HCT116 (cell line): ENCODE measurements around the gene FA2H. TPM values are rescaled to one million over a fixed set of nuclear protein-coding genes. Genes with fewer than 3 reads are reported as not detected.

Experiments
- ATAC-seq: fragments of 200-7000 bp; cut with Tn5 transposase; 2 replicates; pipeline ENCODE4 v1.9.1; 2020; ENCODE audit warnings: mild to moderate bottlenecking, moderate library complexity
- BruUV-seq: library from RNA; stranded (reverse); fragments of 400-500 nt; replicated peaks from 2 replicates; lab custom pipeline; 2021; lab: Mats Ljungman, UMichigan
- CTCF ChIA-PET: fragments of 300-600 bp; sonication (Branson Sonifier 250); formaldehyde crosslinking; loops from one replicate; lab custom pipeline; 2021; ENCODE audit warnings: antibody characterized with exemption; lab: Charles Lee
- POLR2A ChIA-PET: fragments of 300-600, 350-600 bp; sonication (Branson Sonifier 250); formaldehyde crosslinking; loops from one replicate; lab custom pipeline; 2021; ENCODE audit warnings: antibody characterized with exemption; lab: Charles Lee
- RAD21 ChIA-PET, 2 experiments: fragments of 300-600 bp; sonication (Branson Sonifier 250); formaldehyde crosslinking; loops; one replicate each; lab custom pipeline; 2023; ENCODE audit warnings: low total read pairs in 2 of 2; ENCODE audit not compliant: uncharacterized antibody in 2 of 2, unreplicated experiment in 2 of 2, low non-redundant PET in 1 of 2; lab: Charles Lee
- DNase-seq: peaks from one replicate; pipeline ENCODE4 v3.0.0-alpha.2; 2010; ENCODE audit warnings: low read depth, low spot score
- H2AFZ ChIP-seq: fragments of 200-600 bp; shearing (Covaris generic), sonication (generic); 2 replicates; pipeline ENCODE4 v1.6.1; 2017; ENCODE audit warnings: low read depth, mixed run types, mixed read lengths, antibody characterized with exemption, low read length; ENCODE audit not compliant: poor library complexity, severe bottlenecking
- H3K27ac ChIP-seq: 2 replicates; pipeline ENCODE4 v1.5.1; 2012; ENCODE audit warnings: low read depth, low read length
- H3K27me3 ChIP-seq: fragments of 200-600 bp; sonication (generic); 2 replicates; pipeline ENCODE4 v1.6.1; 2016; ENCODE audit warnings: mixed run types, low read length, mixed read lengths; ENCODE audit not compliant: insufficient read depth
- H3K36me3 ChIP-seq, 2 experiments: fragments of 200-500 bp in 1 of 2; fragments of 200-600 bp in 1 of 2; sonication (Bioruptor generic) in 1 of 2; sonication (generic) in 1 of 2; 2 replicates each; pipeline versions ENCODE4 v1.5.1 to v1.6.1; 2014 to 2016; ENCODE audit warnings: low read length in 2 of 2, inconsistent platforms in 1 of 2, mixed read lengths in 1 of 2, mixed run types in 1 of 2; ENCODE audit not compliant: insufficient read depth in 2 of 2, control insufficient read depth in 1 of 2
- H3K4me1 ChIP-seq, 2 experiments: fragments of 200-600 bp in 1 of 2; sonication (generic) in 1 of 2; 2 replicates each; pipeline versions ENCODE4 v1.5.1 to v1.6.1; 2012 to 2017; ENCODE audit warnings: low read length in 2 of 2, inconsistent platforms in 1 of 2, mild to moderate bottlenecking in 1 of 2, mixed read lengths in 1 of 2, mixed run types in 1 of 2, moderate library complexity in 1 of 2; ENCODE audit not compliant: insufficient read depth in 2 of 2, control insufficient read depth in 1 of 2
- H3K4me2 ChIP-seq: fragments of 200-600 bp; sonication (generic); 2 replicates; pipeline ENCODE4 v1.6.1; 2017; ENCODE audit warnings: mixed run types, low read length, mixed read lengths
- H3K4me3 ChIP-seq, 2 experiments: fragments of 200-600 bp in 1 of 2; sonication (generic) in 1 of 2; replicated peaks in 1 of 2; 2 replicates each; pipeline ENCODE4 v1.5.1; 2011 to 2016; ENCODE audit warnings: low read length in 2 of 2, control low read depth in 1 of 2, low read depth in 1 of 2, mild to moderate bottlenecking in 1 of 2, mixed read lengths in 1 of 2, mixed run types in 1 of 2
- H3K79me2 ChIP-seq: fragments of 200-600 bp; sonication (generic); 2 replicates; pipeline ENCODE4 v1.6.1; 2017; ENCODE audit warnings: mild to moderate bottlenecking, mixed run types, low read length, moderate library complexity, mixed read lengths; ENCODE audit not compliant: insufficient read depth
- H3K9ac ChIP-seq: fragments of 200-600 bp; sonication (generic); 2 replicates; pipeline ENCODE4 v1.6.1; 2016; ENCODE audit warnings: low read length, mixed read lengths
- H3K9me2 ChIP-seq: fragments of 200-600 bp; sonication (generic), shearing (Covaris generic); 2 replicates; pipeline ENCODE4 v1.6.1; 2017; ENCODE audit warnings: mixed run types, mild to moderate bottlenecking, moderate library complexity; ENCODE audit not compliant: insufficient read depth
- H3K9me3 ChIP-seq, 2 experiments: fragments of 200-500 bp in 1 of 2; fragments of 200-600 bp in 1 of 2; sonication (Bioruptor generic) in 1 of 2; sonication (generic) in 1 of 2; 2 replicates each; pipeline ENCODE4 v1.6.1; 2014 to 2017; ENCODE audit warnings: low read length in 2 of 2, mixed read lengths in 2 of 2, inconsistent platforms in 1 of 2, low read depth in 1 of 2, mild to moderate bottlenecking in 1 of 2, mixed run types in 1 of 2, moderate library complexity in 1 of 2; ENCODE audit not compliant: control insufficient read depth in 1 of 2, insufficient read depth in 1 of 2
- H4K20me1 ChIP-seq: fragments of 200-600 bp; sonication (generic), shearing (Covaris generic); 2 replicates; pipeline ENCODE4 v1.6.1; 2017; ENCODE audit warnings: mixed run types, mild to moderate bottlenecking, moderate library complexity; ENCODE audit not compliant: insufficient read depth
- CBX3 ChIP-seq: IDR thresholded peaks from 2 replicates; pipeline ENCODE4 v1.6.1; 2012; ENCODE audit warnings: low read depth
- EGR1 ChIP-seq: IDR thresholded peaks from 2 replicates; pipeline ENCODE4 v1.6.1; 2012; ENCODE audit warnings: low read depth
- ELF1 ChIP-seq: IDR thresholded peaks from 2 replicates; pipeline ENCODE4 v1.6.1; 2012; ENCODE audit warnings: low read depth, borderline replicate concordance
- EZH2 ChIP-seq: fragments of 200-600 bp; sonication (generic); IDR thresholded peaks from 2 replicates; pipeline ENCODE4 v1.6.1; 2017; ENCODE audit warnings: antibody characterized with exemption, mixed run types
- EZH2phosphoT487 ChIP-seq: fragments of 200-600 bp; IDR thresholded peaks from 2 replicates; pipeline ENCODE4 v1.6.1; 2018; ENCODE audit warnings: antibody characterized with exemption, borderline replicate concordance
- FOSL1 ChIP-seq: IDR thresholded peaks from 2 replicates; pipeline ENCODE4 v1.6.1; 2012; ENCODE audit warnings: low read depth
- JUND ChIP-seq: IDR thresholded peaks from 2 replicates; pipeline ENCODE4 v1.6.1; 2012
- POLR2A ChIP-seq: IDR thresholded peaks from 2 replicates; pipeline ENCODE4 v1.7.0; 2011; ENCODE audit warnings: borderline replicate concordance; ENCODE audit not compliant: insufficient read depth, insufficient read length; ENCODE audit errors: extremely low read depth
- POLR2AphosphoS5 ChIP-seq: IDR thresholded peaks from 2 replicates; pipeline ENCODE4 v1.6.1; 2011; ENCODE audit warnings: mild to moderate bottlenecking, low read depth, low read length, moderate library complexity
- RAD21 ChIP-seq: IDR thresholded peaks from 2 replicates; pipeline ENCODE4 v1.6.1; 2012; ENCODE audit warnings: low read depth, mild to moderate bottlenecking
- SIN3A ChIP-seq: IDR thresholded peaks from 2 replicates; pipeline ENCODE4 v1.6.1; 2012; ENCODE audit warnings: low read depth
- SP1 ChIP-seq: IDR thresholded peaks from 2 replicates; pipeline ENCODE4 v1.6.1; 2012; ENCODE audit warnings: low read depth
- SRF ChIP-seq: IDR thresholded peaks from 2 replicates; pipeline ENCODE4 v1.6.1; 2012; ENCODE audit warnings: low read depth
- TCF7L2 ChIP-seq: IDR thresholded peaks from 2 replicates; pipeline ENCODE4 v1.7.0; 2011; ENCODE audit warnings: borderline replicate concordance, inconsistent platforms; ENCODE audit not compliant: insufficient read depth, insufficient read length; ENCODE audit errors: extremely low read depth
- YY1 ChIP-seq: IDR thresholded peaks from 2 replicates; pipeline ENCODE4 v1.6.1; 2011; ENCODE audit warnings: low read length, low read depth, moderate library complexity, mild to moderate bottlenecking; ENCODE audit not compliant: insufficient replicate concordance; ENCODE audit errors: extremely low read depth
- ZNF274 ChIP-seq: fragments of 200-500 bp; sonication (Bioruptor generic); IDR thresholded peaks from 2 replicates; pipeline ENCODE4 v1.6.1; 2014; ENCODE audit warnings: mild to moderate bottlenecking, low read depth, low read length, inconsistent platforms
- intact Hi-C: fragments of 100-400 bp; cut with micrococcal nuclease; formaldehyde crosslinking; loops from 2 replicates; pipeline ENCODE4 v1.10.0; 2022
- total RNA-seq: library from RNA; stranded (reverse); gene quantifications from one replicate; pipeline ENCODE4 v1.2.1, GENCODE V29; 2021; ENCODE audit not compliant: unreplicated experiment
- TF ChIP-seq, protein P1 (sequence below), 3 experiments: fragments of 200-600 bp in 1 of 3; sonication (generic) in 1 of 3; IDR thresholded peaks in 2 of 3; conservative IDR thresholded peaks in 1 of 3; 2 replicates each; pipeline ENCODE4 v1.5.1; 2012 to 2017; ENCODE audit warnings: low read depth in 2 of 3, low read length in 2 of 3, antibody characterized with exemption in 1 of 3, borderline replicate concordance in 1 of 3, control low read depth in 1 of 3, mild to moderate bottlenecking in 1 of 3, mixed read lengths in 1 of 3, mixed run types in 1 of 3, moderate library complexity in 1 of 3; ENCODE audit not compliant: insufficient read depth in 1 of 3
- TF ChIP-seq, protein P2 (sequence below): IDR thresholded peaks from 2 replicates; pipeline ENCODE4 v1.6.1; 2012
- TF ChIP-seq, protein P3 (sequence below): IDR thresholded peaks from 2 replicates; pipeline ENCODE4 v1.6.1; 2012; ENCODE audit warnings: low read depth
- TF ChIP-seq, protein P4 (sequence below): IDR thresholded peaks from 2 replicates; pipeline ENCODE4 v1.6.1; 2011; ENCODE audit warnings: mild to moderate bottlenecking, low read length, moderate library complexity; ENCODE audit not compliant: insufficient replicate concordance; ENCODE audit errors: extremely low read depth

The FA2H gene
- total RNA-seq, 1 experiment from 2014 or later, result 11.1 TPM

DNA sequence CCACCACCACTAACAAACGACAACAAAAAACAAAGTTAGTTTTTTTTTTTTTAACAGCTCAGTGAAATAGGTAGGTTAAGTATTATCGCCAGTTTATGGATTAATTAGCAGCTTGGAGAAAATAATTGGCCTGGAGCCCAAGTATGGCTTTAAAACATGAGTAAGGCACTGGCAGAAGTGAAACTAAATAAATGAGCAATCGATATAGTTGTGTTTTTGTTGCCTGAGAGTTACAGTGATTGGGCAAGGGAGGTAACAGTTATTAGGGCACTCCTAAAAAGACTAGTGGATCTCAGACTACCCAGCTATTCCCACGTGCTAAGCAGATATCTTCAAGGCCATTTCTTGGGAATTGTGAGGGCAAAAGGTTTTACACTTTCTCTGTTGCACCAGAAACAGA lies 76.4 kb downstream of the FA2H start:
- H3K4me3 ChIP-seq, result no peak overlapping the region
- ATAC-seq (no peak), DNase-seq (no peak)
- ChIA-PET RAD21 (no interaction called here), CTCF (interaction anchor here (0.9 kb wide), 1 partner anchor 10 kb away, joined by 4 read pairs; no protein-coding TSS in a partner anchor)
- peaks cover 0 to 28% of the 10 kb centered on the region in 2 experiments; a peak in 2 of 4 replicates for H3K4me1 ChIP-seq
- H3K36me3 ChIP-seq, result no peaks in the 10 kb centered on the region; a peak in 1 of 4 replicates
- no peaks in the 10 kb centered on the region for H3K27me3 ChIP-seq
- intact Hi-C loops, result no loop called here
- H3K27ac ChIP-seq, result no peak overlapping the region
- no peaks in the 10 kb centered on the region for H3K9me2 ChIP-seq
- BruUV-seq, result no TSS peak
- TF ChIP-seq EGR1 (no peak), POLR2A (no peak), YY1 (no peak), JUND (no peak), SP1 (no peak), SRF (no peak), TCF7L2 (no peak), ELF1 (no peak), SIN3A (no peak), ZNF274 (no peak), POLR2AphosphoS5 (no peak), EZH2phosphoT487 (no peak), EZH2 (no peak), RAD21 (no peak), CBX3 (no peak), FOSL1 (no peak)
- TF ChIP-seq, protein P1, sequence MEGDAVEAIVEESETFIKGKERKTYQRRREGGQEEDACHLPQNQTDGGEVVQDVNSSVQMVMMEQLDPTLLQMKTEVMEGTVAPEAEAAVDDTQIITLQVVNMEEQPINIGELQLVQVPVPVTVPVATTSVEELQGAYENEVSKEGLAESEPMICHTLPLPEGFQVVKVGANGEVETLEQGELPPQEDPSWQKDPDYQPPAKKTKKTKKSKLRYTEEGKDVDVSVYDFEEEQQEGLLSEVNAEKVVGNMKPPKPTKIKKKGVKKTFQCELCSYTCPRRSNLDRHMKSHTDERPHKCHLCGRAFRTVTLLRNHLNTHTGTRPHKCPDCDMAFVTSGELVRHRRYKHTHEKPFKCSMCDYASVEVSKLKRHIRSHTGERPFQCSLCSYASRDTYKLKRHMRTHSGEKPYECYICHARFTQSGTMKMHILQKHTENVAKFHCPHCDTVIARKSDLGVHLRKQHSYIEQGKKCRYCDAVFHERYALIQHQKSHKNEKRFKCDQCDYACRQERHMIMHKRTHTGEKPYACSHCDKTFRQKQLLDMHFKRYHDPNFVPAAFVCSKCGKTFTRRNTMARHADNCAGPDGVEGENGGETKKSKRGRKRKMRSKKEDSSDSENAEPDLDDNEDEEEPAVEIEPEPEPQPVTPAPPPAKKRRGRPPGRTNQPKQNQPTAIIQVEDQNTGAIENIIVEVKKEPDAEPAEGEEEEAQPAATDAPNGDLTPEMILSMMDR (IDR thresholded peaks at IDR 0.05 in 2 of 3, conservative IDR thresholded peaks at IDR 0.05 in 1 of 3; ENCODE audit: borderline replicate concordance in 1 of 3, insufficient read depth in 1 of 3, low read depth in 2 of 3, low read length in 2 of 3), result no peak
- TF ChIP-seq, protein P2, sequence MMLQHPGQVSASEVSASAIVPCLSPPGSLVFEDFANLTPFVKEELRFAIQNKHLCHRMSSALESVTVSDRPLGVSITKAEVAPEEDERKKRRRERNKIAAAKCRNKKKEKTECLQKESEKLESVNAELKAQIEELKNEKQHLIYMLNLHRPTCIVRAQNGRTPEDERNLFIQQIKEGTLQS, result no peak
- TF ChIP-seq, protein P3, sequence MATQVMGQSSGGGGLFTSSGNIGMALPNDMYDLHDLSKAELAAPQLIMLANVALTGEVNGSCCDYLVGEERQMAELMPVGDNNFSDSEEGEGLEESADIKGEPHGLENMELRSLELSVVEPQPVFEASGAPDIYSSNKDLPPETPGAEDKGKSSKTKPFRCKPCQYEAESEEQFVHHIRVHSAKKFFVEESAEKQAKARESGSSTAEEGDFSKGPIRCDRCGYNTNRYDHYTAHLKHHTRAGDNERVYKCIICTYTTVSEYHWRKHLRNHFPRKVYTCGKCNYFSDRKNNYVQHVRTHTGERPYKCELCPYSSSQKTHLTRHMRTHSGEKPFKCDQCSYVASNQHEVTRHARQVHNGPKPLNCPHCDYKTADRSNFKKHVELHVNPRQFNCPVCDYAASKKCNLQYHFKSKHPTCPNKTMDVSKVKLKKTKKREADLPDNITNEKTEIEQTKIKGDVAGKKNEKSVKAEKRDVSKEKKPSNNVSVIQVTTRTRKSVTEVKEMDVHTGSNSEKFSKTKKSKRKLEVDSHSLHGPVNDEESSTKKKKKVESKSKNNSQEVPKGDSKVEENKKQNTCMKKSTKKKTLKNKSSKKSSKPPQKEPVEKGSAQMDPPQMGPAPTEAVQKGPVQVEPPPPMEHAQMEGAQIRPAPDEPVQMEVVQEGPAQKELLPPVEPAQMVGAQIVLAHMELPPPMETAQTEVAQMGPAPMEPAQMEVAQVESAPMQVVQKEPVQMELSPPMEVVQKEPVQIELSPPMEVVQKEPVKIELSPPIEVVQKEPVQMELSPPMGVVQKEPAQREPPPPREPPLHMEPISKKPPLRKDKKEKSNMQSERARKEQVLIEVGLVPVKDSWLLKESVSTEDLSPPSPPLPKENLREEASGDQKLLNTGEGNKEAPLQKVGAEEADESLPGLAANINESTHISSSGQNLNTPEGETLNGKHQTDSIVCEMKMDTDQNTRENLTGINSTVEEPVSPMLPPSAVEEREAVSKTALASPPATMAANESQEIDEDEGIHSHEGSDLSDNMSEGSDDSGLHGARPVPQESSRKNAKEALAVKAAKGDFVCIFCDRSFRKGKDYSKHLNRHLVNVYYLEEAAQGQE, result no peak
- TF ChIP-seq, protein P4, sequence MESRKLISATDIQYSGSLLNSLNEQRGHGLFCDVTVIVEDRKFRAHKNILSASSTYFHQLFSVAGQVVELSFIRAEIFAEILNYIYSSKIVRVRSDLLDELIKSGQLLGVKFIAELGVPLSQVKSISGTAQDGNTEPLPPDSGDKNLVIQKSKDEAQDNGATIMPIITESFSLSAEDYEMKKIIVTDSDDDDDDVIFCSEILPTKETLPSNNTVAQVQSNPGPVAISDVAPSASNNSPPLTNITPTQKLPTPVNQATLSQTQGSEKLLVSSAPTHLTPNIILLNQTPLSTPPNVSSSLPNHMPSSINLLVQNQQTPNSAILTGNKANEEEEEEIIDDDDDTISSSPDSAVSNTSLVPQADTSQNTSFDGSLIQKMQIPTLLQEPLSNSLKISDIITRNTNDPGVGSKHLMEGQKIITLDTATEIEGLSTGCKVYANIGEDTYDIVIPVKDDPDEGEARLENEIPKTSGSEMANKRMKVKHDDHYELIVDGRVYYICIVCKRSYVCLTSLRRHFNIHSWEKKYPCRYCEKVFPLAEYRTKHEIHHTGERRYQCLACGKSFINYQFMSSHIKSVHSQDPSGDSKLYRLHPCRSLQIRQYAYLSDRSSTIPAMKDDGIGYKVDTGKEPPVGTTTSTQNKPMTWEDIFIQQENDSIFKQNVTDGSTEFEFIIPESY, result no peak
- TF ChIP-seq, all 23 proteins: peak for 0
- H4K20me1 ChIP-seq, result no peaks in the 10 kb centered on the region
- H3K9me3 ChIP-seq, result no peaks in the 10 kb centered on the region
- no peak overlapping the region for H3K4me2 ChIP-seq
- H3K79me2 ChIP-seq, result no peaks in the 10 kb centered on the region; the same call in 1 of the 2 replicates
- H3K9ac ChIP-seq, result no peak overlapping the region
- POLR2A ChIA-PET, result no interaction called here
- H2AFZ ChIP-seq, result no peak overlapping the region
